WTC11 (cell line): ENCODE results near the gene SPATA13.

ENCODE experiments used
- FOXJ3 ChIP-seq: sonication (generic); formaldehyde crosslinking; IDR thresholded peaks from 2 replicates; pipeline ENCODE4 v1.9.0; 2021; ENCODE audit warnings: missing genetic modification reagents, mild to moderate bottlenecking, borderline replicate concordance
- TF ChIP-seq, protein P1 (sequence below): sonication (generic); formaldehyde crosslinking; IDR thresholded peaks from 2 replicates; pipeline ENCODE4 v1.8.1; 2022; ENCODE audit warnings: low read depth, mild to moderate bottlenecking, moderate library complexity, missing genetic modification reagents, borderline replicate concordance
- TF ChIP-seq, protein P2 (sequence below): fragments of 200-600 bp; IDR thresholded peaks from 2 replicates; pipeline ENCODE4 v1.8.0; 2022; ENCODE audit warnings: antibody characterized with exemption

DNA sequence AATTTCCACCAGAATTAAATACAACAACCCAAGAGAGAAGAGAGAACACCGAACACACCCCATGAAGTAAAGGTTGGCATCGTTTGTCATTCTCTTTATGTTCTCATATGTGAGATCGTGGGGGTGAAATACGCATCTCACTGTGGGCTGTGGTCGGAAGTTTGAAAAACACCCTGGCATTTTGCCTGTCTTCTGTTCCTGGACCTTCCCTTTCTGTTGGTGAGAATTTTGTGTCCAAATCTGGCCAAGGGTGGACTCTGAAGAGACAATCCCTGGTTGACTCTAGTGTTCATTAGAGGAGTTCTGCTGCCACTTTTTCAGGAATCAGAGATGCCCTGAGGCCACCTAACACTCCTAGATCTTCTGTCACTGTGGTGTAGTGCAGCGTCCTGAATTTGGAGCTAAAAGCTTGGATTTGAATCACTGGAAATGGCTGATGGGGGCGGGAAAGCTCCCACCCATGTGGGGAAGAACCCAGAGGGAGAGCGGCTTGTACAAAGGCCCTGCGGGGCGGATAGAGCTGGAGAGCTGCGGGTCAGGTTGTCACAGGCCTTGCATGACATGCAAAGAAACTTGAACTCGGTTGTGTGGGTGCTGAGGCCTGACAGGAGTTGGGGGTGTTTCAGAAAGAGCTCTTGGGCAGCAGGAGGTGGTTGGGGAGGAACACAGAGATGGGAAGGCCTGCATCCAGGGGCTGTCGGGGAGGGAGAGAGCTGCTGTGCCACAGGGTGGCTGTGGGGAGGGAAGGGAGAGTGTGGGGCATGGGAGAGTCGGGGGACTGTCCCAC is 11.1 kb upstream of the SPATA13 start:
- TF ChIP-seq, protein P1, sequence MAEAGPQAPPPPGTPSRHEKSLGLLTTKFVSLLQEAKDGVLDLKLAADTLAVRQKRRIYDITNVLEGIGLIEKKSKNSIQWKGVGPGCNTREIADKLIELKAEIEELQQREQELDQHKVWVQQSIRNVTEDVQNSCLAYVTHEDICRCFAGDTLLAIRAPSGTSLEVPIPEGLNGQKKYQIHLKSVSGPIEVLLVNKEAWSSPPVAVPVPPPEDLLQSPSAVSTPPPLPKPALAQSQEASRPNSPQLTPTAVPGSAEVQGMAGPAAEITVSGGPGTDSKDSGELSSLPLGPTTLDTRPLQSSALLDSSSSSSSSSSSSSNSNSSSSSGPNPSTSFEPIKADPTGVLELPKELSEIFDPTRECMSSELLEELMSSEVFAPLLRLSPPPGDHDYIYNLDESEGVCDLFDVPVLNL (CRISPR knock-in tag): no peak
- TF ChIP-seq, protein P2, sequence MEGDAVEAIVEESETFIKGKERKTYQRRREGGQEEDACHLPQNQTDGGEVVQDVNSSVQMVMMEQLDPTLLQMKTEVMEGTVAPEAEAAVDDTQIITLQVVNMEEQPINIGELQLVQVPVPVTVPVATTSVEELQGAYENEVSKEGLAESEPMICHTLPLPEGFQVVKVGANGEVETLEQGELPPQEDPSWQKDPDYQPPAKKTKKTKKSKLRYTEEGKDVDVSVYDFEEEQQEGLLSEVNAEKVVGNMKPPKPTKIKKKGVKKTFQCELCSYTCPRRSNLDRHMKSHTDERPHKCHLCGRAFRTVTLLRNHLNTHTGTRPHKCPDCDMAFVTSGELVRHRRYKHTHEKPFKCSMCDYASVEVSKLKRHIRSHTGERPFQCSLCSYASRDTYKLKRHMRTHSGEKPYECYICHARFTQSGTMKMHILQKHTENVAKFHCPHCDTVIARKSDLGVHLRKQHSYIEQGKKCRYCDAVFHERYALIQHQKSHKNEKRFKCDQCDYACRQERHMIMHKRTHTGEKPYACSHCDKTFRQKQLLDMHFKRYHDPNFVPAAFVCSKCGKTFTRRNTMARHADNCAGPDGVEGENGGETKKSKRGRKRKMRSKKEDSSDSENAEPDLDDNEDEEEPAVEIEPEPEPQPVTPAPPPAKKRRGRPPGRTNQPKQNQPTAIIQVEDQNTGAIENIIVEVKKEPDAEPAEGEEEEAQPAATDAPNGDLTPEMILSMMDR: no peak
- TF ChIP-seq FOXJ3 (CRISPR knock-in tag): no peak
